Upper lobe of right lung (tissue), 1 donor: ENCODE data around the gene SAYSD1. TPM values are rescaled to one million over a fixed set of nuclear protein-coding genes. Genes with fewer than 3 reads are reported as not detected.
"Not testable (repeated sequence)": the region's sequence is repeated elsewhere in the genome, so short reads cannot be mapped to it uniquely, and the experiment has no call there.

Experiments used
- ATAC-seq: fragments of 200-7000 bp; cut with Tn5 transposase; one replicate; pipeline ENCODE4 v1.9.1; 2020; ENCODE audit warnings: mild to moderate bottlenecking, moderate library complexity
- DNase-seq: peaks from one replicate; pipeline ENCODE4 v3.0.0-alpha.2; 2020
- H3K27ac ChIP-seq: fragments of 200-600 bp; one replicate; pipeline ENCODE4 v1.8.0; 2022
- H3K27me3 ChIP-seq: fragments of 200-600 bp; one replicate; pipeline ENCODE4 v1.8.0; 2022; ENCODE audit warnings: mild to moderate bottlenecking
- H3K36me3 ChIP-seq: fragments of 200-600 bp; one replicate; pipeline ENCODE4 v1.8.0; 2022
- H3K4me1 ChIP-seq: fragments of 200-600 bp; one replicate; pipeline ENCODE4 v1.8.0; 2022
- H3K4me3 ChIP-seq: fragments of 200-600 bp; one replicate; pipeline ENCODE4 v1.8.0; 2022; ENCODE audit warnings: mild to moderate bottlenecking
- H3K9me3 ChIP-seq: fragments of 200-600 bp; one replicate; pipeline ENCODE4 v1.8.0; 2022
- CTCF ChIP-seq: fragments of 200-600 bp; IDR thresholded peaks from one replicate; pipeline ENCODE4 v1.8.0; 2022; ENCODE audit warnings: antibody characterized with exemption
- intact Hi-C: fragments of 100-400 bp; cut with DNase I; formaldehyde crosslinking; loops from one replicate; pipeline ENCODE4 v1.11.0; 2022
- total RNA-seq: library from RNA; stranded (reverse); fragmentation: NEBNext Ultra II Directional; extraction: Animal tissue kit (Norgen Biotek cat#: 25700); gene quantifications from one replicate; pipeline ENCODE4 v1.2.1, GENCODE V29; 2021
- donor health status: DM: no; HTN: yes; CAD: no; lungs with severe emphysema.

The SAYSD1 gene
- total RNA-seq, 1 donor from 2014 or later: 15.2 TPM

DNA sequence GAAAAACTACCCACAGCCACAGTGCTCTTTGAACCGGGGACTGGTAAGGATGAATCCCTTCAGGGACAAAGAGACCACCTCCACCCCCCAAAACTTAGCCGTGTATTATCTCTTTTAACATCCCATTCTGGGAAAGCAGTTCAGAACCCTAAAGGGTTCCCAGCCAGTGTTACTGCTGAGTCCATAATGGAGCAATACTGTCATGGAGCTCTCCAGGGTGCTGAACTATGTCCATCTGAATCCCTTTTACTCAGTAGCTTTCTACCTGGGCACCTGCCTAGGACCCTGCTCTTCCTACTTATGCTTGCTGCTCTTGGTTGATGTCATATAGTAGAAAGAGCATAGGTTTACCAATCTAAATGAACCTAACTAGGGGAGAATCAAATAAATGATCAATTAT lies 22.3 kb upstream of the SAYSD1 start:
- intact Hi-C loops: no loop called here
- TF ChIP-seq CTCF: no peak

GRCh38 chr6:39136207-39136606 lies 21.2 kb upstream of the SAYSD1 start:
- H3K27ac ChIP-seq, DNase-seq, H3K36me3 ChIP-seq, H3K9me3 ChIP-seq, H3K27me3 ChIP-seq, ATAC-seq, H3K4me3 ChIP-seq, intact Hi-C loops, H3K4me1 ChIP-seq: not testable (repeated sequence)

More for the DNA sequence above, 22.3 kb upstream of the SAYSD1 start:
- peak; percentile 72 for ATAC-seq
- H3K27ac ChIP-seq: no peak overlapping the region
- no peaks in the 10 kb centered on the region for H3K27me3 ChIP-seq
- no peaks in the 10 kb centered on the region for H3K36me3 ChIP-seq
- no peak for DNase-seq
- no peaks in the 10 kb centered on the region for H3K4me1 ChIP-seq
- H3K4me3 ChIP-seq: no peak overlapping the region
- H3K9me3 ChIP-seq: peaks cover 6% of the 10 kb centered on the region

DNA sequence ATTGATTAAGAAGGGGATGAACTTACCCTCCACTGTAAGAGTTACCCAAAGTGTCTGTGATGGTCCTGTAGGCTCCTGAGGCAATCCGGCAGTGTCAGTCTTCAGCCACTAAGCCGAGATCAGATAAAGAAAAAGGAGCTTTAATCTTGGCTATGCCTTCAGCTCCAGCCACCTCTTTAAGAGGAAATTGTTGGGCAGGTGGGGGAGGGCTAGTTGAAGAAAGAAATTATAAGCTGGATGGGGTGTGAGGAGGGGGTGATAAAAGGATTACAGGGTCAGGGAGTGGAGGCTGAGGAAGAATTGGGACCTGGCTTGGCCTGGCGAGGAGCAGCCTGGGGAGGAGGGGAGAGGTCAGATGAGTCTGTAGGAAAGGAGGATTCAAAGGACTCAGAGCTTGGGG lies 19.8 kb upstream of the SAYSD1 start:
- H3K4me3 ChIP-seq, H3K27ac ChIP-seq, DNase-seq, H3K36me3 ChIP-seq, H3K27me3 ChIP-seq, ATAC-seq, intact Hi-C loops, H3K4me1 ChIP-seq, H3K9me3 ChIP-seq: not testable (repeated sequence)

DNA sequence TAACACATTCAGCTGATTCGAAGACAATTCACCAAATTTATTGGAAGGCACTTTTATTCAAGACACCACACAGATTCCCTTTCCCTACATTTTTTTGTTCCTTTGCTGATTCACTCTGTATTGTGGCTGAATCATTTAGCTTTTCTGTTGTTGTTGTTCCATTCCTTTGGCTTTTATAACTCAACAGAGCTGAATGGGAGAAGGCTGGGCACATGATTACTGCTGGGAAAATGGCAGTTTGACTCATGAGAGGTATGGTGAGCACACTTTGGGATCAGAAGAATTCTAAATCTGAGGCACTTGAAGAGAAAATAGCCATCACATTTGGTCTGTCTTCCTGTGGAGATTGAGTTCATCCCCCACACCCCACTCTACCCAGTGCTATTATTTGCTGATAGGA lies 15.7 kb upstream of the SAYSD1 start:
- Histone ChIP-seq H3K9me3 (no peaks in the 10 kb centered on the region), H3K27me3 (no peaks in the 10 kb centered on the region), H3K36me3 (no peaks in the 10 kb centered on the region), H3K4me1 (no peaks in the 10 kb centered on the region), H3K4me3 (no peak overlapping the region), H3K27ac (no peak overlapping the region)
- DNase-seq (no peak), ATAC-seq (no peak)
- intact Hi-C loops: no loop called here
- no peak for TF ChIP-seq CTCF

DNA sequence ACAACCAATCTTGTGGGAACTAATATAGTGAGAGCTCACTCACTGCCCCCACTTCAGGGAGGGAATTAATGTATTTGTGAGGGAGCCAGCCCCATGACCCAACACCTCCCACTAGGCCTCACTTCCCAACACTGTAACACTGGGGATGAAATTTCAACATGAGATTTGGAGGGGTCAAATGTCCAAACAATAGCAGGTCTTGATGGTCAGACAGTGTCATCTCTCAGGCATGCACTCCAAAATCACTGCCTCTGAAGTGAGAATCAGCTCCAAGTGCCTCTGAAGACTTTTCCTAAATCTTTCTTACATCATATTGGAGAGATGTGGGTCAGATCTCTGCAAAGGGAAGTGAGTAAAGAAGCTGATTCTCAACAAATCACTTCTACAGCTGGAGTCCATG lies 13.8 kb upstream of the SAYSD1 start:
- intact Hi-C loops: no loop called here
- no peak overlapping the region for H3K27ac ChIP-seq
- DNase-seq (no peak), ATAC-seq (no peak)
- H3K9me3 ChIP-seq: no peaks in the 10 kb centered on the region
- no peaks in the 10 kb centered on the region for H3K36me3 ChIP-seq
- TF ChIP-seq CTCF: no peak
- no peaks in the 10 kb centered on the region for H3K4me1 ChIP-seq
- H3K4me3 ChIP-seq: no peak overlapping the region
- no peaks in the 10 kb centered on the region for H3K27me3 ChIP-seq

DNA sequence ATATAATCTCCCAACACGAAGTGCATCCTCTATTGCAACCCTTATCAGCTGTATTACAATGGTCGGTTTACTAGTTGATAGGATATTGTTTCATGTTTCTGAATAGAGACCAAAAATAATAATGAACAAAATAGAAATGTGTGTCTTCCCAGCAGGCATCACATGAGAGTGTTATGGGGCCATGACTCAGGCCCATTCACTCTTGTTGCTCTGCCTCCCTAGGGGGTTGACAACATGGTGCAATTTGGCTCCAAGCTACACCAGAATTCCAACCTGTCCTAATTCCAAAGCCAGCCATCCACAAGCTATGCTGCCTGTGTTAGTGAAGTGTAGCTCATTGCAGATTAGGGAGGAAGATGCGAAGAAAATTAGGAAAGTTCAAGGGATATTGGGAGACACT lies 13.1 kb upstream of the SAYSD1 start:
- Histone ChIP-seq H3K27ac (no peak overlapping the region), H3K9me3 (no peaks in the 10 kb centered on the region), H3K27me3 (no peaks in the 10 kb centered on the region), H3K4me3 (no peak overlapping the region), H3K36me3 (no peaks in the 10 kb centered on the region), H3K4me1 (no peaks in the 10 kb centered on the region)
- DNase-seq: no peak
- no peak for ATAC-seq
- intact Hi-C loops: no loop called here
- no peak for TF ChIP-seq CTCF

DNA sequence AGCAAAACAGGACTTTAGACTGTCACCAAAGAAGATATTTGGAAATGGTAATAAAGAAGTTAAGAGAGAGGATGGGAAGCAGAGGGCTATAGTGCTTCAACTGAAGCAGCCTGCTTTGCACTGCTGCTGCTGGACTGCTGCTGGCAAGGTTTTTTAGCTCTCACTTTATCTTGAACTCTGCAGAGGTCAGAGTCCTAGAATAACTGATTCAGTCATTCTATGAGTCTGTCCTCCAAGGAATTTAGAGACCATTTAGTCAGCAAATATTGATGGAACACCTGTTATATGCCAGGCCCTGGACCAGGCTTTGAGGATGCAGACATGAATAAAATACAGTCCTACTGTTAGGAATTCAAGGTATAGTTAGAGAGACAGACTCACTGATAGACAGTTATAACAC lies 9.1 kb upstream of the SAYSD1 start:
- Histone ChIP-seq H3K9me3 (no peaks in the 10 kb centered on the region), H3K27me3 (no peaks in the 10 kb centered on the region), H3K4me3 (no peak overlapping the region), H3K4me1 (no peaks in the 10 kb centered on the region), H3K27ac (no peak overlapping the region), H3K36me3 (no peaks in the 10 kb centered on the region)
- intact Hi-C loops: no loop called here
- DNase-seq (no peak), ATAC-seq (no peak)
- no peak for TF ChIP-seq CTCF
